Fibroblast of mammary gland (primary cell): Measurements from ENCODE around the gene SNAPIN.
"Not testable (repeated sequence)": the region's sequence is repeated elsewhere in the genome, so short reads cannot be mapped to it uniquely, and the experiment has no call there.

Source experiments
- DNase-seq: peaks from one replicate; pipeline ENCODE4 v3.0.0-alpha.2; 2010; ENCODE audit warnings: low read depth
- H3K4me3 ChIP-seq: 2 replicates; pipeline ENCODE4 v1.5.1; 2011; ENCODE audit warnings: low read depth, mild to moderate bottlenecking, low read length, moderate library complexity; ENCODE audit not compliant: control insufficient read depth
- TF ChIP-seq, protein P1 (sequence below): conservative IDR thresholded peaks from 2 replicates; pipeline ENCODE4 v1.5.1; 2011; ENCODE audit warnings: low read depth, low read length, inconsistent platforms; ENCODE audit not compliant: control insufficient read depth, insufficient read depth

Gene SNAPIN

DNA sequence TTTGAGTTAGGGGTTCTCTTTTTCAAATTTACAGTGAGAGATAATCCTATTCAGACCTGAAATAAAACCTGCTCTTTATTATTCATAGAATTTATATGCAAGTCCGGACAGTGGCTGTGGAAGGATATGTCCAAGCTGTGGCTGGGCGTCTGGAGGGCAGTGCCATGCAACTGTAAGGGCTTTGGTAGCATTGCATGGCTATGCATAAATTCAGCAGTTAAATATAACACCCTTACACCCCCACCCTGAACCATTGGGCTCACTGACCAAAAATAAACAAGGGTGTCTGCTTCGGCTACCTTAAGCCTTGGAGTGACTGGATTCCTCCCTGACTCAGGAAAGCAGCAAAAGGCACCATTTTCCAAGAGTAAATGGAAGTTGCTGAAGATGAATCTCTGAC, 19.2 kb upstream of the SNAPIN start:
- TF ChIP-seq, protein P1, sequence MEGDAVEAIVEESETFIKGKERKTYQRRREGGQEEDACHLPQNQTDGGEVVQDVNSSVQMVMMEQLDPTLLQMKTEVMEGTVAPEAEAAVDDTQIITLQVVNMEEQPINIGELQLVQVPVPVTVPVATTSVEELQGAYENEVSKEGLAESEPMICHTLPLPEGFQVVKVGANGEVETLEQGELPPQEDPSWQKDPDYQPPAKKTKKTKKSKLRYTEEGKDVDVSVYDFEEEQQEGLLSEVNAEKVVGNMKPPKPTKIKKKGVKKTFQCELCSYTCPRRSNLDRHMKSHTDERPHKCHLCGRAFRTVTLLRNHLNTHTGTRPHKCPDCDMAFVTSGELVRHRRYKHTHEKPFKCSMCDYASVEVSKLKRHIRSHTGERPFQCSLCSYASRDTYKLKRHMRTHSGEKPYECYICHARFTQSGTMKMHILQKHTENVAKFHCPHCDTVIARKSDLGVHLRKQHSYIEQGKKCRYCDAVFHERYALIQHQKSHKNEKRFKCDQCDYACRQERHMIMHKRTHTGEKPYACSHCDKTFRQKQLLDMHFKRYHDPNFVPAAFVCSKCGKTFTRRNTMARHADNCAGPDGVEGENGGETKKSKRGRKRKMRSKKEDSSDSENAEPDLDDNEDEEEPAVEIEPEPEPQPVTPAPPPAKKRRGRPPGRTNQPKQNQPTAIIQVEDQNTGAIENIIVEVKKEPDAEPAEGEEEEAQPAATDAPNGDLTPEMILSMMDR, result no peak
- no peak for DNase-seq
- H3K4me3 ChIP-seq, result no peak overlapping the region

GRCh38 chr1:153640213-153640612, 18.3 kb upstream of the SNAPIN start:
- not testable (repeated sequence) for DNase-seq, H3K4me3 ChIP-seq

- TF ChIP-seq, protein P1, result no peak
- no peak for DNase-seq
- no peak overlapping the region for H3K4me3 ChIP-seq
Measured at GRCh38 chr1:153640861-153641260, 17.6 kb upstream of the SNAPIN start.

DNA sequence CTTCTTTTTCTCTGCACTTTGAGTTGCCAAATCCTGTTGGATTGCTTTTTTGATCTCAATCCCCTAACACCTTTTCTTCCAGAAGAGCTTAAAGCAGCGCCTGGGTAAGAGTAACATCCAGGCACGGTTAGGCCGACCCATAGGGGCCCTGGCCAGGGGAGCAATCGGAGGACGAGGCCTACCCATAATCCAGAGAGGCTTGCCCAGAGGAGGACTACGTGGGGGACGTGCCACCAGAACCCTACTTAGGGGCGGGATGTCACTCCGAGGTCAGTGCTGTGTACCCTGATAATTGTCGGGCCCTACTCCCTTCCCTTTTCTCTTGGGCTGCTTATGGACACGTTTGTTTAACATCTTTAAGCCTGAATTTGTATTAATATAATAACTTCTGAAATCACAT, 16.3 kb upstream of the SNAPIN start:
- TF ChIP-seq, protein P1, result no peak
- no peak overlapping the region for H3K4me3 ChIP-seq
- no peak for DNase-seq

DNA sequence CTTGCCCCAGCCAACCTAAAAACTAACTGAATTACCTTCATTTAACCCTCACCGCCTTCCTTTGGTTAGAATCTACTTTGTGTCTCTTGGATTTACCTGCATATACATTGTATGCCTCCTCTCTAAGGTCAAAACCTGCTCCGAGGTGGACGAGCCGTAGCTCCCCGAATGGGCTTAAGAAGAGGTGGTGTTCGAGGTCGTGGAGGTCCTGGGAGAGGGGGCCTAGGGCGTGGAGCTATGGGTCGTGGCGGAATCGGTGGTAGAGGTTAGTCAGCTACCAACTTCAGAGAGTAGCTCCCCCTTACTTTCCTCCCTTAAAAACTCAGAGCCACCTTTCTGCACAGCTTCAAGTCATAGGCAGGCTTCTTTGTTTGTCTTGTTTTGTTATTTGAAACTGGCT, 15.4 kb upstream of the SNAPIN start:
- no peak for DNase-seq
- no peak overlapping the region for H3K4me3 ChIP-seq
- TF ChIP-seq, protein P1, result no peak

GRCh38 chr1:153643816-153644215, 14.7 kb upstream of the SNAPIN start:
- DNase-seq, result no peak
- TF ChIP-seq, protein P1, result no peak
- H3K4me3 ChIP-seq, result no peak overlapping the region

DNA sequence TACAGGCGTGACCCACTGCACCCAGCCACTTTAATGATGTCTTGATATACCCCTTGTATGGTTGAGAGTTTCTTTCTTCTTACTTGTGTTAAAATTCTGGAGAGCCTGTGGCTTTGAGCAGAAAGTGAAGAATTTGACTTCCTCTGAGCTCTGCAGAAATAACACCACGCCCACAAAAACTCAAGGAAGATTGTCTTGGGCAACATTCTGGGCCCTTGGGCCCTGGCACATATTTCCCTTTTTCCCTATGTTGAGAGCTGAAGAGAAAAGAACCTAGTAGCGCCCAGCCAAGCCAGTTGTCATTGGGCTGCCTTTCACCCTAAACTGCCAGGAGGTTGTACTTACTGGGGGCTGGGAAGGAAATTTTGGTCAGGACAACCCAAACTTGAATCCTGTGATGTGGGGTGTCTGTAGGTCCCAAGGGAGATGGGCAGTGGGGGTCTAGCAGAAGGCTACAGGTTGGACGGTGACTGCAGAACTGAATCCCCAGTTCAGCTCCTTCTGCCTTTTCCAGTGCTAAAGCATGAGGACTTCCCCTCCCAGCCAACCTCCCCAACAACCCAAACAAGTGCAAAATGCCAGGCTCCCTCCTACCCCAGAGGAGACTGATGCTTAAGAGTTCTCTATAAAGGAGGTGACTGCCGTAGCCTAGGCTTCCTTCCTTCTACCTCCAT, 11.7 kb upstream of the SNAPIN start:
- no peak for DNase-seq
- TF ChIP-seq, protein P1, result no peak
- H3K4me3 ChIP-seq, result no peak overlapping the region
